Body of pancreas (tissue), 4 donors: ENCODE data around the gene SIRPG.

Experiments
- CTCF ChIP-seq, 7 experiments: fragments of 450-650 bp in 4 of 7; fragments of 200-600 bp in 3 of 7; sonication (generic) in 3 of 7; IDR thresholded peaks; one replicate each; pipeline ENCODE4 v1.5.1; 2016 to 2019; ENCODE audit warnings: antibody characterized with exemption in 7 of 7
- POLR2A ChIP-seq, 3 donors: fragments of 450-650 bp; IDR thresholded peaks; one replicate each; pipeline ENCODE4 v1.6.1; 2016; ENCODE audit warnings: antibody characterized with exemption in 3 of 3, mild to moderate bottlenecking in 2 of 3

GRCh38 chr20:1626528-1627199 is 30.9 kb downstream of the SIRPG start:
- no peak for TF ChIP-seq CTCF (IDR thresholded peaks at IDR 0.05)
- no peak for TF ChIP-seq POLR2A (IDR thresholded peaks at IDR 0.05)
